Lower lobe of right lung (tissue), 2 donors: Measurements from ENCODE around the gene DUOX1. TPM values are rescaled to one million over a fixed set of nuclear protein-coding genes. Genes with fewer than 3 reads are reported as not detected.

Experiments used
- ATAC-seq, 2 donors: fragments of 200-7000 bp; cut with Tn5 transposase; one replicate each; pipeline ENCODE4 v1.9.1; 2020 to 2022; ENCODE audit warnings: mild to moderate bottlenecking in 2 of 2, moderate library complexity in 2 of 2
- DNase-seq: peaks from one replicate; pipeline ENCODE4 v3.0.0-alpha.2; 2020
- H3K27ac ChIP-seq: fragments of 200-600 bp; one replicate; pipeline ENCODE4 v1.8.0; 2022
- H3K27me3 ChIP-seq: fragments of 200-600 bp; one replicate; pipeline ENCODE4 v1.8.0; 2022; ENCODE audit warnings: low read depth
- H3K36me3 ChIP-seq: fragments of 200-600 bp; one replicate; pipeline ENCODE4 v1.8.0; 2022; ENCODE audit warnings: mild to moderate bottlenecking
- H3K4me1 ChIP-seq: fragments of 200-600 bp; one replicate; pipeline ENCODE4 v1.8.0; 2022
- H3K4me3 ChIP-seq: fragments of 200-600 bp; one replicate; pipeline ENCODE4 v1.8.0; 2022; ENCODE audit warnings: mild to moderate bottlenecking
- H3K9me3 ChIP-seq: fragments of 200-600 bp; one replicate; pipeline ENCODE4 v1.8.0; 2022
- intact Hi-C: fragments of 100-400 bp; cut with DNase I; formaldehyde crosslinking; loops from one replicate; pipeline ENCODE4 v1.11.0; 2022
- total RNA-seq: library from RNA; stranded (reverse); fragmentation: NEBNext Ultra II Directional; extraction: Animal tissue kit (Norgen Biotek cat#: 25700); gene quantifications from one replicate; pipeline ENCODE4 v1.2.1, GENCODE V29; 2021
- TF ChIP-seq, protein P1 (sequence below): fragments of 200-600 bp; IDR thresholded peaks from one replicate; pipeline ENCODE4 v1.8.0; 2022; ENCODE audit warnings: antibody characterized with exemption, mild to moderate bottlenecking
- donor health status: DM: no; HTN: yes; CAD: no; lungs with severe emphysema.

The DUOX1 gene
- total RNA-seq, 1 donor from 2014 or later = 317 TPM

DNA sequence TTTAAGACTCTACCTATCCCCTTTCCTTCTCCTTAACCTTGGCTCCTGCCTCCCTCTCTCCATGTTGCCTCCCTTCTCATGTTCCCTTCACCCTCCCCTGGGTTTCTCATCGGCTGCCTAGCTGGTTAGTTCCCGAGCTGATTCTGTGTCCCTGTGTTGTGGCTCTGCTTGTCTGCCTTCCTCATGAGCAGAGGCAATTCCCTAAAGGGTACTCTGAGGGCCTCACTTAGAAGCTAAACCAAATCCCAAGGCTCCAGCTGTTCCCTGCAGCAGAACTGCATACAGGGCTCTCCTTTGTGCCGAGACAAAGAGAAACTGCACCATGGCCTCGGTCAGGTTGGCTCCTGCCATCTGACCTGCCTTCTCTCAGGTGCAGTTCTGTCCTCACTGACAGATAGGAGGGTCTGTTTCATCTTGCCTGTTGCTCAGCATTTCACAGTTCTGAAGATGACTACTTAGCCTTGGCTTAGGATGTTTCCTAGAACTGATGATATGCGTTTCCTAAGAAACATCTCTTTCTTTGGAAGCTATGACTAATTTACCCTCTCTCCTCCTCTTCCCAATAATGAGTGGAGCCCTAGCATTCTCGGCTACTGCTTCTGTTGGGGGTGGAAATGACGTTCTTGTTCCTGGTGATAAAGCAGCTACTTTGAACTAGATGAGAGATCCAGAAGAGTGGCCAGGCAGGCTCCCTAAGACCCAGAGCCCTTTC lies 27.1 kb downstream of the DUOX1 start:
- peaks cover 50% of the 10 kb centered on the region for H3K36me3 ChIP-seq
- ATAC-seq (no peak), DNase-seq (no peak)
- no peaks in the 10 kb centered on the region for H3K27me3 ChIP-seq
- intact Hi-C loops = no loop called here
- TF ChIP-seq, protein P1, sequence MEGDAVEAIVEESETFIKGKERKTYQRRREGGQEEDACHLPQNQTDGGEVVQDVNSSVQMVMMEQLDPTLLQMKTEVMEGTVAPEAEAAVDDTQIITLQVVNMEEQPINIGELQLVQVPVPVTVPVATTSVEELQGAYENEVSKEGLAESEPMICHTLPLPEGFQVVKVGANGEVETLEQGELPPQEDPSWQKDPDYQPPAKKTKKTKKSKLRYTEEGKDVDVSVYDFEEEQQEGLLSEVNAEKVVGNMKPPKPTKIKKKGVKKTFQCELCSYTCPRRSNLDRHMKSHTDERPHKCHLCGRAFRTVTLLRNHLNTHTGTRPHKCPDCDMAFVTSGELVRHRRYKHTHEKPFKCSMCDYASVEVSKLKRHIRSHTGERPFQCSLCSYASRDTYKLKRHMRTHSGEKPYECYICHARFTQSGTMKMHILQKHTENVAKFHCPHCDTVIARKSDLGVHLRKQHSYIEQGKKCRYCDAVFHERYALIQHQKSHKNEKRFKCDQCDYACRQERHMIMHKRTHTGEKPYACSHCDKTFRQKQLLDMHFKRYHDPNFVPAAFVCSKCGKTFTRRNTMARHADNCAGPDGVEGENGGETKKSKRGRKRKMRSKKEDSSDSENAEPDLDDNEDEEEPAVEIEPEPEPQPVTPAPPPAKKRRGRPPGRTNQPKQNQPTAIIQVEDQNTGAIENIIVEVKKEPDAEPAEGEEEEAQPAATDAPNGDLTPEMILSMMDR = no peak
- H3K27ac ChIP-seq = no peak overlapping the region
- no peak overlapping the region for H3K4me3 ChIP-seq
- H3K9me3 ChIP-seq = no peaks in the 10 kb centered on the region
- peaks cover 29% of the 10 kb centered on the region for H3K4me1 ChIP-seq

DNA sequence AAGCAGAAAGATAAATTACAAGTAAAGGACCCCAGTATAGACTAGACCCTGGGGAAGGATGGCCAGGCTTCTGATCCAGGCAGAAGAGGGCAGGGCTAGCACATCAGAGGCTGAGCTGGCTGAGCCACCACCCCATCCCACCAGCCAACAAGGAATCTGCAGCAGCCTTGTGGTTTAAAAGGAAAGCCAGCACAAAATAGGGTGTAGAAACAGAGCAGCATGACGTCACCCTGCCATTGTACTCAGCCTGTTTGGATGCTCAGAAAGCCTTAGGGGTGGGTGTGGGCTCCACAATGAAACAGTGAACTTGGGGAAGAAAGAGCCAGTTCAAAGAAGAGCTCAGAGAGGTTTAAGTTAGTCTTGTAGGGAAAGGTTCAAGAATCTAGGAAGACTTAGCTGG lies 28.2 kb downstream of the DUOX1 start:
- Histone ChIP-seq H3K4me3 (no peak overlapping the region), H3K27me3 (no peaks in the 10 kb centered on the region), H3K27ac (no peak overlapping the region), H3K4me1 (peaks cover 40% of the 10 kb centered on the region), H3K9me3 (no peaks in the 10 kb centered on the region), H3K36me3 (peaks cover 44% of the 10 kb centered on the region)
- no peak for DNase-seq
- TF ChIP-seq, protein P1 = no peak
- intact Hi-C loops = no loop called here
- no peak for ATAC-seq

DNA sequence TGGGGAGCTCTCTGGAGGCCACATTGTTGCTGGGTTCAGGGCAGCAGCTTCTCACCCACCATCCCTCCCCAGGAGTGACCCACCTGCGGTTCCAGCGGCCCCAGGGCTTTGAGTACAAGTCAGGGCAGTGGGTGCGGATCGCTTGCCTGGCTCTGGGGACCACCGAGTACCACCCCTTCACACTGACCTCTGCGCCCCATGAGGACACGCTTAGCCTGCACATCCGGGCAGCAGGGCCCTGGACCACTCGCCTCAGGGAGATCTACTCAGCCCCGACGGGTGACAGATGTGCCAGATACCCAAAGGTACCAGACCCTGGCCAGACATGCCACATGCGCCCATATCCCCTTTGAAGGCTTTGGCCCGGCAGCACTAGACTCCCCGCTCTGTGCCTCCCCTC lies 31.9 kb downstream of the DUOX1 start:
- H3K27ac ChIP-seq = peak overlapping the region; percentile 32
- H3K4me3 ChIP-seq = no peak overlapping the region
- H3K9me3 ChIP-seq = no peaks in the 10 kb centered on the region
- intact Hi-C loops = no loop called here
- ATAC-seq (no peak), DNase-seq (no peak)
- no peaks in the 10 kb centered on the region for H3K27me3 ChIP-seq
- TF ChIP-seq, protein P1 = no peak
- peaks cover 30% of the 10 kb centered on the region for H3K36me3 ChIP-seq
- peaks cover 69% of the 10 kb centered on the region for H3K4me1 ChIP-seq

DNA sequence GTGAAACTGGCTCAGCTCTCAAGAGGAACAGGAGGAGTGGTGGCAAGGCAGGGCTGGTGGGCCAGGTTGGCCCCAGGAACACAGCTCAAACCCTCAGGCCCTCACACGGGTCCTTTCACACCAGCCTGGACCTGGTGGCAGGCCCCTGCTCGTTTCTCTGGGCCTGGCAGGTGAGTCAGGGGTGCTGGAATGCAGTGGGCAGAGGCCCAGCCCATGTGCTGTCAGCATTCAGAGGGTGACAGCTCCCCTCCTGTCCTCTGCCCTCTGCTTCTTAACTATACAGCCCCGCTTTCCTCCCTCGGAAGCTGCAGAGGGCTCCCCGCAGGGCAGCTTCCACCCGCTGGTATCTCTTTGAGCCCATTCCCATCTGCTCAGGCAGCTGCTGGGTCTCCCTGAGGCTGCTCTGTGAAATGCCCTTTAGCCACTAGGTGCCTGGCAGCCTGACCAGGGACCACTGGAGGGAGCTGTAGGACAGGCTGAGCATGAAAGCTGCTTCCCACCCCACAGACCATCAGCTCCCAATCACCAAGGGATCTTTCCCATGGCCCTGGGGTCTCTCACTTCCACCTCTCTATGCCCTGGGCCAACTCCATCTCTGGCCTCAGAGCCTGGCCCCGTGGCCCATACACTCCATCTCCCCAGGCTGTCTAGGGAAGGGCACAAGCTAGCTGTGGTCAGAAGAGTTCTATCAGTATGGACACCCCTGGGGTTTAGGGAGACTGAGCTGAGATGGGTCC lies 33.1 kb downstream of the DUOX1 start:
- H3K9me3 ChIP-seq = no peaks in the 10 kb centered on the region
- H3K36me3 ChIP-seq = peaks cover 19% of the 10 kb centered on the region
- peak; percentile 67 to 68 for ATAC-seq
- peaks cover 69% of the 10 kb centered on the region for H3K4me1 ChIP-seq
- intact Hi-C loops = no loop called here
- H3K4me3 ChIP-seq = no peak overlapping the region
- peak; percentile 77 for DNase-seq
- H3K27ac ChIP-seq = peak overlapping the region; percentile 63
- no peaks in the 10 kb centered on the region for H3K27me3 ChIP-seq
- TF ChIP-seq, protein P1 = peak; percentile 84

DNA sequence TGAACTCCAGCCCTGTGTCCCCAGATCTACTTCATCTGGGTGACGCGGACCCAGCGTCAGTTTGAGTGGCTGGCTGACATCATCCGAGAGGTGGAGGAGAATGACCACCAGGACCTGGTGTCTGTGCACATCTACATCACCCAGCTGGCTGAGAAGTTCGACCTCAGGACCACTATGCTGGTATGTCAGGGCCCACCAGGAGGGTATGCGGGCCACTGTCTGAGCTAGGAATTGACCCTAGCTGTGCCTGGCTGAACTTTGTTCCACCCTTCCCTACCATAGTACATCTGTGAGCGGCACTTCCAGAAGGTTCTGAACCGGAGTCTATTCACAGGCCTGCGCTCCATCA lies 33.7 kb downstream of the DUOX1 start:
- H3K4me3 ChIP-seq = no peak overlapping the region
- peak overlapping the region; percentile 63 for H3K27ac ChIP-seq
- H3K36me3 ChIP-seq = peaks cover 16% of the 10 kb centered on the region
- intact Hi-C loops = no loop called here
- DNase-seq = no peak
- ATAC-seq = no peak
- H3K27me3 ChIP-seq = no peaks in the 10 kb centered on the region
- H3K9me3 ChIP-seq = no peaks in the 10 kb centered on the region
- peaks cover 69% of the 10 kb centered on the region for H3K4me1 ChIP-seq
- TF ChIP-seq, protein P1 = no peak
